ENCODE measurements around the gene NEK10.
A peak's percentile ranks its signal among the peaks of the same experiment; 100 is the strongest.

NEK10 gene

DNA sequence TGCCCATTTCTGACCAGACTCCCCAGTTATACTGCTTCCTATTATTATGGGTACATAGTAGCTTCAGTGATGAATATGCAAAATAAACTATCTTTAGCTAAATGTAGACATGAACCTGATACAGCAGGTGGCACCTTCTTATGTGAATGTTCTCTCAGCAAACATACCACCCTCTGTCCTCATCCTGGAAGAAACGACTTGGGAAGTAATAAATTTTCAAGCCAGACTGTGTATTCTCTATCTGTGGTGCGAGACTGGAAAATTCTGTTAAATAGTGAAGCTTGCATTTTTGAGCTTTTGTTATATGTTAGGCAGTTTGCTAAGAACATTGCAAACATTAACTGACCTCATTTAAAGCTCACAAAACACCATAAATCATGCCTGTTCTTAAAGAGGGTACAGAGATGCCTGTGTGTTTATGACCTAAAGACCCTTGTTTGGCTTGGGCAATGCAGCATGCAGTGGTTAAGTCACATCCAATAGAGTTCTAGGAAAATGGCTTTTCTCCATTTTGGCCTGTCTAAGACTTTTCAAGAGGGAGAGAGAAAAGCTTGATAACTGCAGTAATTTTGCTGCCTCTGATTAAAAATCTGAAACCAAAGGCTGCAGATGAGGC is 287.1 kb downstream of the NEK10 start:
- Histone ChIP-seq H2AFZ (ENCODE audit: low read length) (0 out of 2 replicates have a peak overlapping the region, but pooled peaks have one; percentile 21), H3K4me2 (ENCODE audit: low read depth, low read length) (no peak overlapping the region), H4K20me1 (ENCODE audit: insufficient read depth, low read length) (no peaks in the 10 kb centered on the region), H3K36me3 (replicated peaks; ENCODE audit: insufficient read depth, low read length) (no peaks in the 10 kb centered on the region), H3K79me2 (ENCODE audit: low read length) (no peaks in the 10 kb centered on the region), H3K27me3 (replicated peaks; ENCODE audit: insufficient read depth, low read length) (no peaks in the 10 kb centered on the region), H3K9me3 (replicated peaks; ENCODE audit: insufficient read depth, low read length) (no peaks in the 10 kb centered on the region), H3K4me1 (ENCODE audit: low read length) (peaks cover 10% of the 10 kb centered on the region; the same call in 1 of the 2 replicates), H3K9ac (ENCODE audit: low read length) (no peak overlapping the region), H3K4me3 (ENCODE audit: low read length) (no peak overlapping the region), H3K27ac (ENCODE audit: low read length) (no peak overlapping the region), H3F3A (ENCODE audit: insufficient read depth, low read length) (no peaks in the 10 kb centered on the region), H3K9me2 (replicated peaks; ENCODE audit: insufficient read depth, low read length) (no peaks in the 10 kb centered on the region)
- no peak for DNase-seq
- TF ChIP-seq, protein P1, sequence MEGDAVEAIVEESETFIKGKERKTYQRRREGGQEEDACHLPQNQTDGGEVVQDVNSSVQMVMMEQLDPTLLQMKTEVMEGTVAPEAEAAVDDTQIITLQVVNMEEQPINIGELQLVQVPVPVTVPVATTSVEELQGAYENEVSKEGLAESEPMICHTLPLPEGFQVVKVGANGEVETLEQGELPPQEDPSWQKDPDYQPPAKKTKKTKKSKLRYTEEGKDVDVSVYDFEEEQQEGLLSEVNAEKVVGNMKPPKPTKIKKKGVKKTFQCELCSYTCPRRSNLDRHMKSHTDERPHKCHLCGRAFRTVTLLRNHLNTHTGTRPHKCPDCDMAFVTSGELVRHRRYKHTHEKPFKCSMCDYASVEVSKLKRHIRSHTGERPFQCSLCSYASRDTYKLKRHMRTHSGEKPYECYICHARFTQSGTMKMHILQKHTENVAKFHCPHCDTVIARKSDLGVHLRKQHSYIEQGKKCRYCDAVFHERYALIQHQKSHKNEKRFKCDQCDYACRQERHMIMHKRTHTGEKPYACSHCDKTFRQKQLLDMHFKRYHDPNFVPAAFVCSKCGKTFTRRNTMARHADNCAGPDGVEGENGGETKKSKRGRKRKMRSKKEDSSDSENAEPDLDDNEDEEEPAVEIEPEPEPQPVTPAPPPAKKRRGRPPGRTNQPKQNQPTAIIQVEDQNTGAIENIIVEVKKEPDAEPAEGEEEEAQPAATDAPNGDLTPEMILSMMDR (IDR thresholded peaks at IDR 0.05; ENCODE audit: low read length) = no peak
- TF ChIP-seq EZH2phosphoT487 (IDR thresholded peaks at IDR 0.05; ENCODE audit: low read length) (no peak), EZH2 (optimal IDR thresholded peaks at IDR 0.05; ENCODE audit: low read depth, low read length) (no peak)

DNA sequence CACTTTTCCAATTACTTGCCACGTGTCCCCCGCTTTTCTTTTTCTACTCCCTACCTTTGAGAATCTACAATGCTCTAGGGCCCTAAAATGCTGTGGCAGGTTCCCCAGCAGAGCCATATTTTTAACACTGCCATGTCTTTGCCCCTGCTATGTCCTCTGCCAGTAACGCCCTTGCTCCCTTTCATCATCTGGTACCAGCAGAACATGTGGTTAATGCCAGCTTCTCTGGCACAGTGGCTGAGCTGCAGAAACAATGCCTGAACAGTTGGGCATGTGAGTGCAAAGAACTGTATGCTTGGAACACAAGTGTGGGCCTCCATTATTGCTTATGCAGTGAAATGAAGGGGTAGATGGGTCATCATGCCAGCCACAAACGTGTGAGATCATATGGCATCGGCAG is 287.6 kb downstream of the NEK10 start:
- Histone ChIP-seq H3K9ac (ENCODE audit: low read length) (no peak overlapping the region), H3K27me3 (replicated peaks; ENCODE audit: insufficient read depth, low read length) (no peaks in the 10 kb centered on the region)

DNA sequence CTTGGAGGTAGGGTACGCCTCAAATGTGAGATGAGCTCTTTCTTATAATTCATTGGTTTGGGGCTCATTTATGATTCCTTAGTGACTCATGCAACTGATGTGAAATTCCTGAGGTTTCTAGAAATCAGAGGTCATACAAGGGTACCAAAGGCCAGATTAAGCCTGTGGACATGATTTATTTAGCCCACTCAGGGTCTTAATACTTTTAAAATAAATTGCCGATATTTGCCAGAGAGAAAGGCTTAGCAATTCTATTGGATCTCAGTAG is 289.0 kb downstream of the NEK10 start:
- TF ChIP-seq, protein P1 (IDR thresholded peaks at IDR 0.05; ENCODE audit: low read length) = no peak
- TF ChIP-seq EZH2phosphoT487 (IDR thresholded peaks at IDR 0.05; ENCODE audit: low read length) (no peak), EZH2 (optimal IDR thresholded peaks at IDR 0.05; ENCODE audit: low read depth, low read length) (no peak)
- H3K4me2 ChIP-seq (ENCODE audit: low read depth, low read length) = no peak overlapping the region
- H3K27ac ChIP-seq (ENCODE audit: low read length) = no peak overlapping the region
- H4K20me1 ChIP-seq (ENCODE audit: insufficient read depth, low read length) = no peaks in the 10 kb centered on the region
- H3K9me3 ChIP-seq (replicated peaks; ENCODE audit: insufficient read depth, low read length) = no peaks in the 10 kb centered on the region
- no peaks in the 10 kb centered on the region for H3K36me3 ChIP-seq (replicated peaks; ENCODE audit: insufficient read depth, low read length)
- H3K27me3 ChIP-seq (replicated peaks; ENCODE audit: insufficient read depth, low read length) = no peaks in the 10 kb centered on the region
- no peaks in the 10 kb centered on the region for H3K79me2 ChIP-seq (ENCODE audit: low read length)
- H3F3A ChIP-seq (ENCODE audit: insufficient read depth, low read length) = no peaks in the 10 kb centered on the region
- H2AFZ ChIP-seq (ENCODE audit: low read length) = no peak overlapping the region
- H3K9me2 ChIP-seq (replicated peaks; ENCODE audit: insufficient read depth, low read length) = no peaks in the 10 kb centered on the region
- no peak for DNase-seq
- no peak overlapping the region for H3K4me3 ChIP-seq (ENCODE audit: low read length)
- peaks cover 10% of the 10 kb centered on the region; the same call in 1 of the 2 replicates for H3K4me1 ChIP-seq (ENCODE audit: low read length)
- no peak overlapping the region for H3K9ac ChIP-seq (ENCODE audit: low read length)

More for the DNA sequence above, 287.6 kb downstream of the NEK10 start:
- Histone ChIP-seq H3K4me3 (ENCODE audit: low read length) (no peak overlapping the region), H3K79me2 (ENCODE audit: low read length) (no peaks in the 10 kb centered on the region), H3K9me2 (replicated peaks; ENCODE audit: insufficient read depth, low read length) (no peaks in the 10 kb centered on the region), H3K4me1 (ENCODE audit: low read length) (peaks cover 10% of the 10 kb centered on the region; the same call in 1 of the 2 replicates), H2AFZ (ENCODE audit: low read length) (0 out of 2 replicates have a peak overlapping the region, but pooled peaks have one; percentile 21), H3K36me3 (replicated peaks; ENCODE audit: insufficient read depth, low read length) (no peaks in the 10 kb centered on the region), H4K20me1 (ENCODE audit: insufficient read depth, low read length) (no peaks in the 10 kb centered on the region), H3K9me3 (replicated peaks; ENCODE audit: insufficient read depth, low read length) (no peaks in the 10 kb centered on the region), H3K27ac (ENCODE audit: low read length) (no peak overlapping the region), H3K4me2 (ENCODE audit: low read depth, low read length) (no peak overlapping the region), H3F3A (ENCODE audit: insufficient read depth, low read length) (no peaks in the 10 kb centered on the region)
- no peak for DNase-seq
- no peak for TF ChIP-seq EZH2 (optimal IDR thresholded peaks at IDR 0.05; ENCODE audit: low read depth, low read length)
- TF ChIP-seq, protein P1 (IDR thresholded peaks at IDR 0.05; ENCODE audit: low read length) = no peak
- no peak for TF ChIP-seq EZH2phosphoT487 (IDR thresholded peaks at IDR 0.05; ENCODE audit: low read length)

Data from MM.1S (cell line).